Activated CD8-positive, alpha-beta T cell treated with anti-CD3 and anti-CD28 coated beads, Interleukin-2, amount 10 ng/mL, durations not matched to agents 7 days and 5 days (primary cell): ENCODE results near the gene CNTNAP4. TPM values are rescaled to one million over a fixed set of nuclear protein-coding genes. Genes with fewer than 3 reads are reported as not detected.

Experiments
- ATAC-seq: fragments of 150-1000 bp; cut with Tn5 transposase; one replicate; pipeline ENCODE4 v1.10.0; 2021; ENCODE audit warnings: moderate library complexity
- CTCF ChIA-PET: fragments of 350-600 bp; sonication (Branson Sonifier 250); formaldehyde crosslinking; loops from one replicate; lab custom pipeline; 2021; ENCODE audit warnings: antibody characterized with exemption; lab: Charles Lee
- POLR2A ChIA-PET: fragments of 350-600 bp; sonication (Branson Sonifier 250); formaldehyde crosslinking; loops from one replicate; lab custom pipeline; 2021; ENCODE audit warnings: antibody characterized with exemption; lab: Charles Lee
- DNase-seq: peaks from one replicate; pipeline ENCODE4 v3.0.0-alpha.2; 2020
- H3K27ac Mint-ChIP-seq: one replicate; pipeline ENCODE4 v1.8.0; 2021; ENCODE audit warnings: mild to moderate bottlenecking, mixed read lengths
- H3K27me3 Mint-ChIP-seq: one replicate; pipeline ENCODE4 v1.8.0; 2021; ENCODE audit warnings: low read depth, mixed read lengths
- H3K36me3 Mint-ChIP-seq: one replicate; pipeline ENCODE4 v1.8.0; 2021; ENCODE audit warnings: low read depth, mixed read lengths
- H3K4me1 Mint-ChIP-seq: one replicate; pipeline ENCODE4 v1.8.0; 2021; ENCODE audit warnings: low read depth, mixed read lengths
- H3K4me3 Mint-ChIP-seq: one replicate; pipeline ENCODE4 v1.8.0; 2021; ENCODE audit warnings: mild to moderate bottlenecking, mixed read lengths
- H3K9me3 Mint-ChIP-seq: one replicate; pipeline ENCODE4 v1.8.0; 2022; ENCODE audit warnings: mixed read lengths; ENCODE audit not compliant: insufficient read depth
- total RNA-seq, 2 experiments: library from RNA; stranded (reverse); gene quantifications; one replicate each; pipeline ENCODE4 v1.2.3, GENCODE V29; 2021

The CNTNAP4 gene
- total RNA-seq, 2 experiments from 2014 or later = not detected

DNA sequence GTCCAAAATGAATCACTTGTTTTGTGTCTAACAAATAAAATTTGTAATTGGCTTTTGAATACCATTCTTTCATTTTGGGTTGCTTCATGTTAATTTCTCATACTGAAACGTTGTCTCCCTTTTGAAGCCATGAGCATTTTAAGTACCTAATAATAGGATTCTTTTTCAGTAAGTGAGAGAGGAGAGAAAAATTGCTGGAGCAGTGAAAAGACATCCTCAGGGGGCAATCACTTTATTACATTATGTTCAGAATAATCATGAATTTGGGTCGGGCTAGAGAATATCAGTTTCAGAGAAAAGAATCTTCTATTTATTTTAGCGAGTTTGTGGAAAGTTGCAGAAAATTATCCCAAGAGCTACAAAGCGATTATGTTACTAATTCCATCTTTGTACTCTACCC lies 96.8 kb downstream of the CNTNAP4 start:
- DNase-seq (no peak), ATAC-seq (no peak)
- Mint-ChIP-seq H3K36me3 (no peaks in the 10 kb centered on the region), H3K27ac (no peak overlapping the region), H3K4me3 (no peak overlapping the region), H3K9me3 (peaks cover 3% of the 10 kb centered on the region), H3K4me1 (no peaks in the 10 kb centered on the region), H3K27me3 (no peaks in the 10 kb centered on the region)
- ChIA-PET POLR2A (no interaction called here), CTCF (no interaction called here)

DNA sequence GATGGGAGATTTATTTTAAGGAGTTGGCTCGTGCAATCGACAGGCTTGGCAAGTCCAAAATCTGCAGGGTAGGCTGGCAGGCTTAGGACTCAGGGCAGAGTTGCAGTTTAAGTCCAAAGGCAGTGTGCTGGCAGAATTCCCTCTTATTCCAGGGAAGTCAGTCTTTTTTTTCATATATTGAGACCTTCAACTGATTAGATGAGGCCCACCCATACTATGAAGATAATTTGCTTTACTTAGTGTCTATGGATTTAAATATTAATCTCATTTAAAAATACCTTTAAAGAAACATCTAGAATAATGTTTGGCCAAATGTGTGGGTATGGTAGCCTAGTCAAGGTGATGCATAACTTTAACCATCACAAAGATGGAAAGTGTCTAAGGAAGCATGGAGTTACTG lies 99.8 kb downstream of the CNTNAP4 start:
- ChIA-PET POLR2A (no interaction called here), CTCF (no interaction called here)
- no peak for DNase-seq
- no peak for ATAC-seq
- H3K9me3 Mint-ChIP-seq = peaks cover 3% of the 10 kb centered on the region
- no peaks in the 10 kb centered on the region for H3K4me1 Mint-ChIP-seq
- no peak overlapping the region for H3K27ac Mint-ChIP-seq
- H3K27me3 Mint-ChIP-seq = no peaks in the 10 kb centered on the region
- no peak overlapping the region for H3K4me3 Mint-ChIP-seq
- no peaks in the 10 kb centered on the region for H3K36me3 Mint-ChIP-seq

- Mint-ChIP-seq H3K27me3 (no peaks in the 10 kb centered on the region), H3K36me3 (no peaks in the 10 kb centered on the region), H3K4me3 (no peak overlapping the region), H3K9me3 (peaks cover 3% of the 10 kb centered on the region), H3K4me1 (no peaks in the 10 kb centered on the region), H3K27ac (no peak overlapping the region)
- no peak for DNase-seq
- ChIA-PET CTCF (no interaction called here), POLR2A (no interaction called here)
- no peak for ATAC-seq
Observed at GRCh38 chr16:76378020-76378419, 100.8 kb downstream of the CNTNAP4 start.

DNA sequence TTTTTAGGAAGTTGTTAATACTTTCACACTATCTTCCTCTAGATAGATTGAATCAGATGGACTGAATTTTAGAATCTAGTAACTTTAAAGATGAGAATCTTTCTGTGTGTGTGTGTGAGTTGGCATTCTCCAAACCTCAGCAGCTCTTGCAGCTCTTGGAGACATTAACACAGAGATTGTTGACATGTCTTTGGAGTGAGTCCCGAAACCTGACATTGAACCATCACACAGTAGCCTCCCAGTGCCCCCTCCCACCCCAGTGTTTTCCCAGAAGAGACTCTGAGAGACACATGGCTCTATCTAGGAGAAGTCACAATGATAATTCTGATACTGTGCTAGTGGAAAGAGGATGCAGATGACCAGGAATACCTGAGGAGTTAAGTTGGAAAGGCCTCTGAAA lies 103.9 kb downstream of the CNTNAP4 start:
- Mint-ChIP-seq H3K4me3 (no peak overlapping the region), H3K27me3 (no peaks in the 10 kb centered on the region), H3K36me3 (no peaks in the 10 kb centered on the region), H3K9me3 (no peaks in the 10 kb centered on the region), H3K27ac (no peak overlapping the region), H3K4me1 (no peaks in the 10 kb centered on the region)
- ChIA-PET POLR2A (no interaction called here), CTCF (no interaction called here)
- no peak for DNase-seq
- ATAC-seq = no peak

- CTCF ChIA-PET = no interaction called here
- Mint-ChIP-seq H3K4me1 (no peaks in the 10 kb centered on the region), H3K27me3 (no peaks in the 10 kb centered on the region), H3K4me3 (no peak overlapping the region), H3K27ac (no peak overlapping the region), H3K9me3 (no peaks in the 10 kb centered on the region), H3K36me3 (no peaks in the 10 kb centered on the region)
- ATAC-seq = no peak
- DNase-seq = no peak
- POLR2A ChIA-PET = no interaction called here
Observed at GRCh38 chr16:76385601-76386230, 108.5 kb downstream of the CNTNAP4 start.

DNA sequence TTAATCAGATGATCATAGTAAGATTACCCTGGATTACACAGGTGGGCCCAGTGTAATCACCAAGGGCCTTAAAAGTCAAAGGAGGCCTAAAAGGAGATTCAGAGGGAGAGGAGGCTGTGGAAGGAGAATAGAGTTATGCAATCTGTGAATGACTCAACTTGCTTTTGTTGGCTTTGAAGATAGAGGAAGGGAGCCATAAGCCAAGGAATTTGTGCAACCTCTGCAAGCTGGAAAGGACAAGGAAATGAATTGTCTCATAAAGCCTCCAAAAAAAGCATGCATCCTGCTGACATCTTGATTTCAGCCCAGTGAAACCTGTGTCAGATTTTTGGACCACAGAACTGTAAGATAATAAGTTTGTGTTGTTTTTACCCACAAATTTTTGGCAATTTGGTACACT lies 109.6 kb downstream of the CNTNAP4 start:
- POLR2A ChIA-PET = no interaction called here
- CTCF ChIA-PET = no interaction called here
- no peak overlapping the region for H3K27ac Mint-ChIP-seq
- no peaks in the 10 kb centered on the region for H3K27me3 Mint-ChIP-seq
- H3K4me1 Mint-ChIP-seq = no peaks in the 10 kb centered on the region
- no peak overlapping the region for H3K4me3 Mint-ChIP-seq
- H3K9me3 Mint-ChIP-seq = no peaks in the 10 kb centered on the region
- ATAC-seq (no peak), DNase-seq (no peak)
- H3K36me3 Mint-ChIP-seq = no peaks in the 10 kb centered on the region

GRCh38 chr16:76387994-76388393 lies 110.8 kb downstream of the CNTNAP4 start:
- H3K9me3 Mint-ChIP-seq = no peaks in the 10 kb centered on the region
- no peak overlapping the region for H3K4me3 Mint-ChIP-seq
- DNase-seq = no peak
- H3K4me1 Mint-ChIP-seq = no peaks in the 10 kb centered on the region
- CTCF ChIA-PET = no interaction called here
- no peaks in the 10 kb centered on the region for H3K27me3 Mint-ChIP-seq
- no peaks in the 10 kb centered on the region for H3K36me3 Mint-ChIP-seq
- POLR2A ChIA-PET = no interaction called here
- ATAC-seq = no peak
- H3K27ac Mint-ChIP-seq = no peak overlapping the region

- CTCF ChIA-PET = no interaction called here
- H3K36me3 Mint-ChIP-seq = no peaks in the 10 kb centered on the region
Observed at GRCh38 chr16:76389126-76389525, 111.9 kb downstream of the CNTNAP4 start.

GRCh38 chr16:76390476-76390875 lies 113.3 kb downstream of the CNTNAP4 start:
- DNase-seq (no peak), ATAC-seq (no peak)
- Mint-ChIP-seq H3K4me1 (no peaks in the 10 kb centered on the region), H3K27ac (no peak overlapping the region), H3K9me3 (peaks cover 3% of the 10 kb centered on the region), H3K27me3 (no peaks in the 10 kb centered on the region), H3K4me3 (no peak overlapping the region), H3K36me3 (no peaks in the 10 kb centered on the region)
- ChIA-PET CTCF (no interaction called here), POLR2A (no interaction called here)

More at GRCh38 chr16:76389126-76389525, 111.9 kb downstream of the CNTNAP4 start:
- ATAC-seq (no peak), DNase-seq (no peak)
- no peaks in the 10 kb centered on the region for H3K27me3 Mint-ChIP-seq
- H3K4me3 Mint-ChIP-seq = no peak overlapping the region
- H3K27ac Mint-ChIP-seq = no peak overlapping the region
- POLR2A ChIA-PET = no interaction called here
- no peaks in the 10 kb centered on the region for H3K4me1 Mint-ChIP-seq
- H3K9me3 Mint-ChIP-seq = peaks cover 3% of the 10 kb centered on the region

GRCh38 chr16:76396977-76397376 lies 119.8 kb downstream of the CNTNAP4 start:
- POLR2A ChIA-PET = no interaction called here
- Mint-ChIP-seq H3K4me1 (no peaks in the 10 kb centered on the region), H3K36me3 (no peaks in the 10 kb centered on the region), H3K27ac (no peak overlapping the region), H3K27me3 (no peaks in the 10 kb centered on the region), H3K9me3 (peaks cover 10% of the 10 kb centered on the region), H3K4me3 (no peak overlapping the region)
- DNase-seq = no peak
- no peak for ATAC-seq
- CTCF ChIA-PET = no interaction called here

DNA sequence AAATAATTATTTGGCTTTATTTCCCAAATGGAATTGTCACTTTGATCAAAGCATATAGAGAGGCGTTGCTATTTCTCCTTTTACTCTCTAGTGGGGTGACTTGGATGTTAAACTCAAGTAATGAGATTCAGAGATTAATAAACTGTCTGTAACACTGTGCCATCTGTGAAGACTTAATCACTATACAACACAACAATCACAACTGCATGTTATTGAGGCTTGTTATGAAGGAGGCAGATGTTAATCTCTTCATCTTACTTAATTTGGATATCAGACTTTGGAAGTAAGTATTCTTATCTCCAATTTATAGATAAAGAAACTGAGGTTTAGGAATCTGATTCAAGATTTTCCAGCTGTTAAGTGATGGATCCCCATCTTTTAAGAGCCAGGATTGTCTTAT lies 132.5 kb downstream of the CNTNAP4 start:
- Mint-ChIP-seq H3K4me1 (no peaks in the 10 kb centered on the region), H3K4me3 (no peak overlapping the region), H3K36me3 (no peaks in the 10 kb centered on the region), H3K27ac (no peak overlapping the region), H3K9me3 (peaks cover 4% of the 10 kb centered on the region), H3K27me3 (no peaks in the 10 kb centered on the region)
- ATAC-seq (no peak), DNase-seq (no peak)
- ChIA-PET CTCF (no interaction called here), POLR2A (no interaction called here)

DNA sequence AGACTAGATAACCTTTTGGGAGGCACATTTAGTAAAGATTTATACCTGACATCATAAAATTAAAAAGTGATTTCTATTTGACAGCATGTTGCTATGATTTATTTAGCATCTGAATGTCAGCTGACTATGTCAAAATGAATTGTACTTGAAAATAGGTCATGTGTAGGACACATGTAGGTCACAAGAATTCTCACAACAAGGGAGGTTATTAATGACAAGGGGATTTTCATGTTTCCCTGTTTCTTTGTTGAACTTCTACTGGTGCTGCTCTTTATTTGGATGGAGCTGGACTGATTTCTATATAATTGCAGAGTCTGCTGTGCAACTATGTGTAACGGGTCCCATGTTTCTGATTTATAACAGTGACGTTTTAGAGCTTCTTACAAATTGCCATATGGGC lies 144.4 kb downstream of the CNTNAP4 start:
- POLR2A ChIA-PET = no interaction called here
- Mint-ChIP-seq H3K4me3 (no peak overlapping the region), H3K4me1 (no peaks in the 10 kb centered on the region), H3K9me3 (no peaks in the 10 kb centered on the region), H3K27ac (no peak overlapping the region), H3K36me3 (no peaks in the 10 kb centered on the region), H3K27me3 (no peaks in the 10 kb centered on the region)
- DNase-seq (no peak), ATAC-seq (no peak)
- CTCF ChIA-PET = no interaction called here

DNA sequence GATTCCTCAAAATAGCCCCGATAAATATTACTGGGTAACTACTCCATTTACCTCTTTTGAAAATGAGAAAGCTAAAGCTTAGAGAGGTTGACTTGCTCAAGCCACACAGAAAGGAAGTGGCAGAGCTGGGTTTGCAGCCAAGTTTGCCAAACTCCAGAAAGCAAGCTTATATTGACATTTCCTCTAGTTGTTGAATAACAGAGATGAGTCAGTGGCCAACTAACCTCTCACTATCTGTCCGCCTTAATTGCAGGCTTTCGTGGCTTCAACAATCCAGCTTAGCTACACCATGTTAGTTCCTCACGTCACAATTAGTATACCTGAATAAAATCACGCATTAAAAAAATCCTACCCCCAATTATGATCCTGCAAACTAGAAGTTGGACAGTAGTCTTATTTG lies 151.7 kb downstream of the CNTNAP4 start:
- ChIA-PET CTCF (no interaction called here), POLR2A (no interaction called here)
- H3K4me3 Mint-ChIP-seq = no peak overlapping the region
- no peaks in the 10 kb centered on the region for H3K36me3 Mint-ChIP-seq
- ATAC-seq (no peak), DNase-seq (no peak)
- no peaks in the 10 kb centered on the region for H3K4me1 Mint-ChIP-seq
- H3K27ac Mint-ChIP-seq = no peak overlapping the region
- H3K27me3 Mint-ChIP-seq = no peaks in the 10 kb centered on the region
- no peaks in the 10 kb centered on the region for H3K9me3 Mint-ChIP-seq
